Keratinocyte (primary cell): ENCODE results near the gene PIGQ. TPM values are rescaled to one million over a fixed set of nuclear protein-coding genes. Genes with fewer than 3 reads are reported as not detected.

Experiments used
- DNase-seq: peaks from one replicate; pipeline ENCODE4 v3.0.0-alpha.2; 2011; ENCODE audit warnings: low read depth, missing footprints, low spot score
- FAIRE-seq: peaks from 2 replicates; lab custom pipeline; 2011; peaks lifted over from hg19 to GRCh38; lab: Jason Lieb, UNC
- H2AFZ ChIP-seq: 2 replicates; pipeline ENCODE4 v1.6.0; 2012; ENCODE audit warnings: low read length, control low read depth, inconsistent platforms; ENCODE audit not compliant: control insufficient read depth
- H3K27ac ChIP-seq: 2 replicates; pipeline ENCODE4 v1.5.1; 2011; ENCODE audit warnings: low read length; ENCODE audit not compliant: control insufficient read depth, insufficient read depth
- H3K27me3 ChIP-seq: 3 replicates; pipeline ENCODE4 v1.6.0; 2011; ENCODE audit warnings: low read length; ENCODE audit not compliant: control insufficient read depth, insufficient read depth; ENCODE audit errors: extremely low read depth
- H3K36me3 ChIP-seq, 2 experiments: 2 replicates in 1 of 2; 3 replicates in 1 of 2; pipeline ENCODE4 v1.5.1; 2011; ENCODE audit warnings: low read length in 2 of 2, mild to moderate bottlenecking in 1 of 2; ENCODE audit not compliant: control insufficient read depth in 2 of 2, insufficient read depth in 2 of 2; ENCODE audit errors: extremely low read depth in 1 of 2
- H3K4me1 ChIP-seq: 3 replicates; pipeline ENCODE4 v1.5.1; 2011; ENCODE audit warnings: low read length; ENCODE audit not compliant: control insufficient read depth, insufficient read depth; ENCODE audit errors: extremely low read depth
- H3K4me2 ChIP-seq: 3 replicates; pipeline ENCODE4 v1.6.0; 2011; ENCODE audit warnings: low read depth, low read length; ENCODE audit not compliant: control insufficient read depth, insufficient read depth; ENCODE audit errors: extremely low read depth
- H3K4me3 ChIP-seq, 3 experiments: fragments of 200-600 bp in 1 of 3; sonication (generic) in 1 of 3; 2 replicates in 2 of 3; 3 replicates in 1 of 3; pipeline ENCODE4 v1.5.1; 2011 to 2016; ENCODE audit warnings: low read length in 3 of 3, mild to moderate bottlenecking in 3 of 3, control low read depth in 2 of 3, inconsistent platforms in 1 of 3, low read depth in 1 of 3, mixed read lengths in 1 of 3, mixed run types in 1 of 3, moderate library complexity in 1 of 3; ENCODE audit not compliant: control insufficient read depth in 2 of 3, insufficient read depth in 2 of 3; ENCODE audit errors: extremely low read depth in 1 of 3
- H3K79me2 ChIP-seq: 2 replicates; pipeline ENCODE4 v1.6.0; 2012; ENCODE audit warnings: low read length; ENCODE audit not compliant: control insufficient read depth, insufficient read depth
- H3K9ac ChIP-seq: 3 replicates; pipeline ENCODE4 v1.6.0; 2011; ENCODE audit warnings: low read length; ENCODE audit not compliant: control insufficient read depth, insufficient read depth; ENCODE audit errors: extremely low read depth
- H3K9me1 ChIP-seq: 3 replicates; pipeline ENCODE4 v1.6.0; 2011; ENCODE audit warnings: low read length; ENCODE audit not compliant: control insufficient read depth, insufficient read depth; ENCODE audit errors: extremely low read depth
- H3K9me3 ChIP-seq: 2 replicates; pipeline ENCODE4 v1.5.1; 2012; ENCODE audit warnings: low read depth, low read length; ENCODE audit not compliant: control insufficient read depth
- H4K20me1 ChIP-seq: 3 replicates; pipeline ENCODE4 v1.6.0; 2011; ENCODE audit warnings: low read length; ENCODE audit not compliant: control insufficient read depth, insufficient read depth; ENCODE audit errors: extremely low read depth
- CTCF ChIP-seq, 3 experiments: IDR thresholded peaks in 1 of 3; conservative IDR thresholded peaks in 1 of 3; optimal IDR thresholded peaks in 1 of 3; 2 replicates in 2 of 3; 3 replicates in 1 of 3; pipeline versions ENCODE3 to v1.5.1; 2011; ENCODE audit warnings: low read length in 3 of 3, mild to moderate bottlenecking in 3 of 3, moderate library complexity in 2 of 3, control low read depth in 1 of 3, inconsistent platforms in 1 of 3; ENCODE audit not compliant: insufficient read depth in 2 of 3; ENCODE audit errors: extremely low read depth in 1 of 3
- EZH2 ChIP-seq: IDR thresholded peaks from one replicate; pipeline ENCODE4 v1.6.1; 2012; ENCODE audit warnings: inconsistent platforms, mild to moderate bottlenecking, low read length, moderate library complexity
- dilution Hi-C: fragments of 300-500 bp; cut with MboI; formaldehyde crosslinking; loops from one replicate; pipeline ENCODE4 v1.7.0; 2020; ENCODE audit warnings: low sequenced_read_pairs; ENCODE audit not compliant: extremely low pct_ligation_motif_present
- polyA plus RNA-seq, 5 experiments: library from polyadenylated mRNA; depleted of rRNA in 3 of 5; stranded (reverse) in 3 of 5; stranded (forward) in 1 of 5; unstranded in 1 of 5; fragments of >200 nt; gene quantifications; 1 replicate in 1 of 5; 2 replicates in 3 of 5; 3 replicates in 1 of 5; pipeline versions ENCODE4 v1.2.1 to v1.2.3, GENCODE V29; 2011 to 2012; ENCODE audit warnings: missing spikeins in 2 of 5, low read depth in 1 of 5, low replicate concordance in 1 of 5

Gene PIGQ
- polyA plus RNA-seq, 1 donor (not counting 4 experiments of a cell fraction or from before 2014, with no cell fraction given): 11.2 TPM

DNA sequence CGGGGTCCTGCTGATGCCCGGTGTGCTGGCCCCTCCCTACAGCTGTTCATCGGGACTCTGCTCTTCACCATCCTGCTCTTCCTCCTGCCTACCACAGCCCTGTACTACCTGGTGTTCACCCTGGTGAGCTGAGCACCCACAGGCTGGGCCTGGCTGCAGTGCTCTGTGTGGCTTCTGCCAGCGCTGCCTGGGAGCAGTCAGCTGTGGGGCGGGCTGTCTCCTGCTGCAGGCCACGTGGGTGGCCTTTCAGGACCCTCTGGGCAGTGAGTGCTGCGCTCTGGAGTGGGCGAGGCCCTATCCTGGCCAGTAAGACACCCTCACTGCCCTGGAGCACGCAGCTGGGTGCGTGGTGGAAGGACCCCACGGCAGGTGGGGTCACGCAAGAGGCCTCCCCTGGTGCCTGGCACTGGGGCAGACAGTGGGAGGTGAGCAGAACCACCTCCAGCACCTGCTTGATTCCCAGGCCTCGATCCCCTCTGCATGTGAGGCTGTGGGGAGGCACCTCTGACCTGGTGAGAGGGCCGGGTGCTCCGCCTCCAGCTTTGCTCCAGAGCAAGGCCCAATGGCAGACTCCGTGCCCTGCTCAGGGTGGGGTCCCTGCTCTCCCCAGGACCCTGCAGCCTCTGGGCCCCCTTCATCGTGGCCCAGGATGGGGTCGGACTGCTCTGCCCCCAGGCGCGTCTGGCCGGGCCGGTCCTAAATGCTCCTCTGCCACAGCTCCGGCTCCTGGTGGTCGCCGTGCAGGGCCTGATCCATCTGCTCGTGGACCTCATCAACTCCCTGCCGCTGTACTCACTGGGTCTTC lies 10.6 kb downstream of the PIGQ start:
- Histone ChIP-seq H3K9me1 (no peaks in the 10 kb centered on the region), H3K27me3 (peaks cover under 1% of the 10 kb centered on the region), H3K4me2 (no peak overlapping the region), H2AFZ (no peak overlapping the region), H3K27ac (no peak overlapping the region), H3K79me2 (no peaks in the 10 kb centered on the region), H3K36me3 (peaks cover 0 to 7% of the 10 kb centered on the region in 2 experiments), H4K20me1 (no peaks in the 10 kb centered on the region), H3K9ac (no peak overlapping the region), H3K4me1 (no peaks in the 10 kb centered on the region), H3K9me3 (no peaks in the 10 kb centered on the region), H3K4me3 (no peak overlapping the region)
- dilution Hi-C loops: no loop called here
- TF ChIP-seq CTCF (optimal IDR thresholded peaks at IDR 0.05 in 1 of 3, IDR thresholded peaks at IDR 0.05 in 1 of 3, conservative IDR thresholded peaks at IDR 0.05 in 1 of 3; ENCODE audit: extremely low read depth in 1 of 3, insufficient read depth in 2 of 3, low read length in 3 of 3): no peak
- no peak for TF ChIP-seq EZH2
- FAIRE-seq (no peak), DNase-seq (no peak)

- Histone ChIP-seq H3K4me1 (no peaks in the 10 kb centered on the region), H3K27me3 (peaks cover 3% of the 10 kb centered on the region)
Measured at GRCh38 chr16:580946-581498, 11.3 kb downstream of the PIGQ start.

More at GRCh38 chr16:580946-581498, 11.3 kb downstream of the PIGQ start:
- peaks cover 2% of the 10 kb centered on the region for H4K20me1 ChIP-seq
- H3K4me3 ChIP-seq: no peak overlapping the region
- no peak overlapping the region for H2AFZ ChIP-seq
- no peak for TF ChIP-seq CTCF (optimal IDR thresholded peaks at IDR 0.05 in 1 of 3, IDR thresholded peaks at IDR 0.05 in 1 of 3, conservative IDR thresholded peaks at IDR 0.05 in 1 of 3; ENCODE audit: extremely low read depth in 1 of 3, insufficient read depth in 2 of 3, low read length in 3 of 3)
- no peak for TF ChIP-seq EZH2
- H3K9me3 ChIP-seq: no peaks in the 10 kb centered on the region
- H3K4me2 ChIP-seq: no peak overlapping the region
- H3K27ac ChIP-seq: no peak overlapping the region
- no peak overlapping the region for H3K9ac ChIP-seq
- no peaks in the 10 kb centered on the region for H3K79me2 ChIP-seq
- H3K36me3 ChIP-seq: peaks cover 0 to 5% of the 10 kb centered on the region in 2 experiments
- FAIRE-seq (no peak), DNase-seq (no peak)
- dilution Hi-C loops: no loop called here
- no peaks in the 10 kb centered on the region for H3K9me1 ChIP-seq
